ENCODE measurements around the gene CHN2.

Gene CHN2

DNA sequence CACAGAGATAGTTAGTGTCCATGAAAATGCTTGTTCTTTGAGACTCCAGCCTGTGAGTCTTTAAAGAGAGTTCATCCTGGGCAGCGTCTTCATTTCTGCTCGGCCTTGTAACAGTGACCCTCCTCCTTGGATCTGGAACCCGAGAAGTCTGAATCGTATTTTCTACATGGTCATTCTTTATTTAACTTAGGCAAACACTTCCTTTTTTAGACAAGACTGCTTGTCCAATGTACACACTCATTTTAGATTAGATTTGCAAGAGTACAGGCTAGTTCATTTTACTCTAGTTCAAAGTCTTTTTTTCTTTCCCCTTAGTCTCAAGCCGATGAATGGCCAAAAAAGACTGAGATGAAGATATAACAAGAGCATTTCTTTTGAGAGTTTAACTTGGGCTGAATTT is 133.5 kb downstream of the CHN2 start:
- in situ Hi-C loops (cut with HindIII; ENCODE audit: low sequenced_read_pairs) = no loop called here

DNA sequence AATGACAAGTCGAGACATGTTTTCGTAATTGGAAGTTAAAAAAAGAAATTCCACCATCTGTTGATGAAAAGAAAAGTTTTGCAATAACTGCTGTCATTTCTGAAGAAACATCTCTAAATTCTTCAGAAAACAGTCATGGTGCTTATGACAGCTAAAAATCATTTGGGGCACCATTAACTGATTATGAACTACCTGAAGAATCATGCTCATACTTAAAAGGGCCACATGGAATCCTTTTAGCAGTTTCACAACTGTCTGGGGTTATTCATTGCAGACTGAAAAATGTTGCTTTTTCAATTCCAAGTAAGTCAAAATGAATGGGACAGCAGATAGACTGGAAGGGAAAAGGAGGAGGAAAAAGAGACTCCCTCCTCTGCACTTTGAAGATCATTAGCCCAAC is 134.2 kb downstream of the CHN2 start:
- in situ Hi-C loops (cut with HindIII; ENCODE audit: low sequenced_read_pairs) = no loop called here

DNA sequence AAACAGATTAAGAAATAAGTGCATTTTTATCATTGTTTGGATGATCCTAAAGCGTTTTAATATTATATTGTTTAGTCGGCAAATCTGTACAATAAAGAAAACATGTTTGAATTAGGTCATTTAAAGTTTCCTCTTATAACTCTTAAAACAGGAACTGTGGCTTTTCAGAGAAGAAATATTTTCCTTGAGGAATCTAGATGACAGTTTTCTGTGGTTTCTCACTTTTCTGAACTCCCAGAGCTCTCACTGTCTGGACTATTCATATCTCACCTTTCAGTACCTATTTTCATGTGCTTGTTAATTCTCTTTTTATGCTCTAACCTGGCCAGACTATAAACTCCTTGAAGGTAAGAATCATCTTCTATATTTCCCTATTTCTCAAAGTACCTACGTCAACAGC is 135.1 kb downstream of the CHN2 start:
- in situ Hi-C loops (cut with HindIII; ENCODE audit: low sequenced_read_pairs) = no loop called here

DNA sequence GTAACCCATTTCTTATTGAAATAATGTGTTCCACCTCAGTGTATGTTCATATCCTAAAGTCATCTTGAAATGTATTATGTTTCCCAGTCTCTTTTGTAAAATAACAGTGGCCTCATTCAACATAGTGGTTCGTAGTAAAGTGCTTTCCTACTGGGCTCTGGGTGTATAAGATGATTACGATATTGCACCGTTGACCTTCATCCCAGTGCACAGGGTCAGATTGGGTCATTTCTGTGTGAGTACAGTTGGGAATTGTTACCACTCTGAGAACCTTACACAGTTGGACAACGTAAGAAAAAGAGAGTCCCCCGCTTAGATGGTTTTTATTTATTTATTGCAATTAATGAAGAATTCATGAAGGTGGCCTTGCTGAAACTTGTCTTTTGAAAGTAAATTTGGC is 135.6 kb downstream of the CHN2 start:
- in situ Hi-C loops (cut with HindIII; ENCODE audit: low sequenced_read_pairs) = no loop called here

DNA sequence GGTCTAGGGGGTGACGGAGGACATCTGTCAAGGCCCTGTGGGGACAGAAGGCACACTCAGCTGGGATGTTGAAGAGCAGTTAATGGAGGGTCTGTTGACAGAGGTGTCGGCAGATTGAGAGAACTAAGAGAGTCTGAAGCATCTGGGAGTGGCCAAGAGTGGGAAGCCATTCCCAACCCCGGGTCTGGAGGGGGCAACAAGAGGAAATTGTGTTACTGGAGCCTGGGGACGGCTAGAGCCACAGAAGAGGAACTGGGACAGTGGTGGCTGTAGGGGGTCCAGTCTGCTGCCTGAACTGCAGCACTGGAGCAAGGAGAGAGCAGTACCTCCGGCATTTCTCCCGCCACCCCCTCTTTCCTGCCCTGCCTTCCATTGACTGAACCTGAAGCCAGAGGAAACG is 136.6 kb downstream of the CHN2 start:
- in situ Hi-C loops (cut with HindIII; ENCODE audit: low sequenced_read_pairs) = no loop called here

DNA sequence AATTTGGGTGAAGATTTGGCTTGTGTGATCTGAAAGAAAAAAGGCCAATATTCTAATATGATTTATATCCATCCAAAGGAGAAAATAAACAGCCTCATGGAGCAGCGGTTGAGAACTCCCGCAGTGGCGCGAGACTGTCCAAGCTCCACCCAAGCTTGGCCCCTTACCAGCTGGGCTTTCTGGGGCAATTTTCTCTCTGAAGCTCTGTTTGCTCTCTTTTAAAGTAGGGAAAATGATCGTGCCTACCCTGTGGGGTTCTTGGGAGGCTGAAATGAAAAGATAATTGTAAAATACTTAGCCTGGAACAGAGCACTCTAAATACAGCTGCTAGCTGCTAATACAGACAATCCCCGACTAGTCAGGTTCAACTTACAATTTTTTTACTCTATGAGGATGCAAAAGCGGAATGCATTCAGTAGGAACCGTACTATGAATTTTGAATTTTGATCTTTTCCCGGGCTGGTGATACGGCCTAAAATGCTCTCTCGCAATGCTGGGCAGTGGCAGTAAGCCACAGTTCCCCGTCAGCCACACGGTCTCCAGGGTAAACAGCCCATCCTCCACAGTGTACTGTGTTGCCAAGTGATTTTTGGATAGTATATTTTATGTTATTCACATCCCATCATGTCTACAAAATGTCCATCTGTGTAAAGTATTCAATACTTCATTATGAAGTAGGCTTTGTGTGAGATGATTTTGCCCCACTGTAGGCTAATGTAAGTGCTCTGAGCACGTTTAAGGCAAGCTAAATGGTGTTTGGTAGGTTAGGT is 137.7 kb downstream of the CHN2 start:
- in situ Hi-C loops (cut with HindIII; ENCODE audit: low sequenced_read_pairs) = no loop called here

DNA sequence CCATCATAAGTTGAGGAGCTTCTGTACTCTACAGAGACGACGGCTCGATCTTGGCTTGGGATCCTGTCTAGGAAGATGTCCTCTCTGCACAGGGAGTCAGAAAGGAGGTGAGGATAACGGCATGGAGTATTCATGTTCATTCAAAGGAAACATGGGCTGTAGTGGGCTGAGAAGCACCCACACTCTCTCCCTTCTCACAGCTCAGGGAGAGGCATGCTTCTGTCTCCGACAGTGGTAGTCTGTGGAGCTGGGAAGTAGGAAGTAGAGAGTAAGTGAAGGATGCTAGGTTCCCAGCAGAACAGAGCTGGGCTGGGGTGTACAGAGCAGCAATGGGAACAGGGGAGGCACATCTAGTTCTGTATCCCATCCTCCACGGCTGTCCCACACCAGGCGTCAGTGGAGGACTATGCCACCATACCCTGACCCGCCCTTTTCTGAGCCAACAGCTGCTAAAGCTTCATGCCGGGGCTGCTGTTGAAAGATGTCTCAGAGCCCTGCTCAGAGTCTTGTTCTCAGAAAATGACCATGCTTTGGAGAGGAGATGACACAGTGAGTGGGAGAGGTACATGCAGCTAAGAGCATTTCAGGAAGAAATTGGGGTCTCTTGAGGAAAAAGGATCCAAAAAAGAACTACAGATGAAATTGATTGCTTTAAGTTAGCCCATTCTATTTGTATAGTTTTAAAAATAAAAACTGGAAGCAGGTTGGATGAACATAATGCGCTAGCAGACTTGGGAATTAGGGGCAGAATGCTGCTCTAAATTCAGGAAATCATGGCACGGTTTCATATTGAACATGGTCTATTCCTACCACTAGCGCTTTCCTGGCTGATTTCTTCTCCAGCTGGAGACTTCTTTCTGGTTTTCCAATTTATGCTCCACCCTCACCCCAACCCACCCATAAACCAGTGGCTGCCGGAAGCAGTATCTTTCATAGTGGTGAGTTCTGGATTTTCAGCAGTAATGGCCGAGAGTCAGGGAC is 138.6 kb downstream of the CHN2 start:
- in situ Hi-C loops (cut with HindIII; ENCODE audit: low sequenced_read_pairs) = no loop called here

DNA sequence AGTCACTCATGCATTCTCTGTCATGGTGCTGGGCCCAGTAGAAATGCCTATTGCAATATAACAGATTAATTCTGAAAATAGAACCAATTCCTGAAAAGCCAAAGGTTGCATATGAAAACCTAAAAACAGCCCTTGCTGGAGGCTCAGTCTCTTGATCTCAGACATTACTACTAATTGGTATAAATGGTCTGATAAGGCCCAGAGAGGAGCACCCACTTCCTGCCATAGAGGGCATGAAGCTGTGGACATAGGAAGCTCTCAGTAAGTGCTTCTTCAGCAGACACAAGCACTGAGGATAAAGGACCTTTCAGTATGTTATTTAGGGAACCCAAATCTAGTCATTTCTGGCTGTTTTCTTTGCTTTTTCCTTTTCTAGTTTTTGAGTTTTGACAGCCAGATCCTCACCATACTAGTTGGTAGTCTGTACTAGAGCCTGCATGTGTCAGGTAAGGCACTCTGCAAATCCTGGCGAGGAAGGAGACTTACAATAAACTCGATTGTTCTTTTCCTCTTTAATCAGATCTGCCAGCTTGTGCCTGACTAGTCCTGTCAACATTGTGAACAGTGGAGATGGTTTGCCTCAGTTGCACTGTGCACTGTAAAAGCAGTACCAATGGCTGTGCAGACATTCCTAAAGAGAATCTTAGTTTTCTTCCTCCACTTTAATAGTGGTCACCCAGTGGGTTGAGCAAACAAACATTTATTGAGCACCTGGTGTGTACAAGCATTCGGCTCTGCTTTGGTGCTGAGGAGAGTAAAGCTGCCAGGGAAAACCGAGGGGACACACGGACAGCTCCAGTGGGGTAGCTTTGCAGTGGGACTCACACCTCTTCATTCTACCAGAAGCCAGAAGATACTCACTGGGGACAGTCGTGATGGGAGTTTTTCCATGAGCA is 140.9 kb downstream of the CHN2 start:
- in situ Hi-C loops (cut with HindIII; ENCODE audit: low sequenced_read_pairs) = no loop called here

DNA sequence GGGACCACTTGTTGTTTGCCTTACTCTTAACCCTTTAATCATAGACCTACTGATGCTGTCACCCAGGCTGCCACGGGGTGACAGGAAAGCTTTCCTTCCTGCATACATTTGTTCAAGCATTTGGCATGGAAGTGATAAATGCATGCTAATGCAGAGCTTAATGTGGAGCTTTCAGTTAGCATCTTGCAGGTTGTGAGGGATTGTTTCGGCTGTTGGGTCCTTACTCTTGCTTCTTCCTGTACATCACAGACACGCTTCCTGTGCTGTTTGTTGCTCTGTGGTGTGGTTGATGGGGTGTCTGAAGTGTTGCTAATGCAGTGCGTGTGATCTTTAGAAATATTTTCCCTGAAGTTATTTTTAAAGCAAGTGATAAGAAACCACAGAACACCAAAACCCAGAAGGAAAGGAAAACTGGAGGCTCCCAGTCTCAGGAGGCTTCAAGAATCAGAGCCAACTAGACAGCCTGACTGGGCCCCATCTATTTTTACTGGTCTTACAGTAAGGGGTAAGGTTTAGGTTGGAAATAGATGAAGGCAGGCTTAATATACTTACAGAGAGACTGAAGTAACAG is 143.1 kb downstream of the CHN2 start:
- in situ Hi-C loops (cut with HindIII; ENCODE audit: low sequenced_read_pairs) = no loop called here

DNA sequence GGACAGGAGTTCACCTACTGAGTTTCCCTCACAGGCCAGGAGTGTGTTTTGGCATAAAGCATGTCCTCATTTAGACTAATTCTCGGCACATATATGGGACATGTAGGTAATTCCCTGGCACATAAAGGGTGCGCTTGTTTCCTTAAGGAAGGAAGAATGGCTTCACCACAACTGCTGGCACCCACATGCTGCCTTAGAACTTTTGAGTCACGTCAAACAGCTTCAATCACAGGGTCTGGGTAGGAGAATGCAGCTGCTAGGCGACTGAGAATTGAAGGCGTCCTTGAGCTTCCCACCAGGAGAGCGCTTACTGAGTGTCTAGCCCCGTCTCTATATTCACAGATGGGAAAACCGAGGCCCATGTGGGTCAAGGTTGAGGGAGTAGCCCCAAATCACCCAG is 146.1 kb downstream of the CHN2 start:
- in situ Hi-C loops (cut with HindIII; ENCODE audit: low sequenced_read_pairs) = no loop called here

DNA sequence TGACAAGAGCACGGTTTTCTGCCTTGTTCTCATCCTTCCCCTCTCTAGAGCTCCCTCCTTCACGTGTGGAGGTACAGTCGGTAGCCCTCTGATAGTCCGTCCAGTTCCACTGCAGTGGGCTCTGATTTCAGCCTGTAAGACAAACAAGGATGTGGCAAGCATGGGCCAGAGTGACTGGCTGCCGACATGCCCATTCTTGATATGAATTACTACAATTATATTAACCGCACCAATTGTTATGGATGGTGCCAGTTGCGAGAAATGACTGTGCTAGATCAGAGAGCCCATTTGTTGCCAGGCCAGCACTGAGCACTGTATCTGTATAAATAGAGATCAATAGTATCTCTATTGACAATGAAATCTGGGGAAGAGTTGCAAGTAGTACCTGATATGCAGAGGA is 146.6 kb downstream of the CHN2 start:
- in situ Hi-C loops (cut with HindIII; ENCODE audit: low sequenced_read_pairs) = no loop called here

DNA sequence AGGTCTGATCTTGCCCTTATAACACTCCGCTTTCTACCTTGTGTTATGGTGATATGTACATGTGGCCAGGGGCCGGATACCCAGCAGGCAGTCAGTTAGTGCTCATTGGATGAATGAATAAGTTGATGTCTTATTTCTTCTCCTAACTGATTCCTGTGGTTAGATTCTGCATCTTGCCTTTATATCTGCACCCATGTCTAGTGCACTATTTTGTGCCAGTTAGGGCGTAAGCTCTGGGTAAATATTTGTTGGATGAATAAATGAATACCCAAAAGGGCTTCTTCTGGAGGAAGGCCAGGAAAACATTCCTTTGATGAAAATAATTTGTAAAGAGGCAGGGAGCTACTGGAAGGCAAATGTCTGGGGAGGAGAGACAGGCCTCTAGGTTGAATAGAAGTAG is 148.2 kb downstream of the CHN2 start:
- in situ Hi-C loops (cut with HindIII; ENCODE audit: low sequenced_read_pairs) = no loop called here

DNA sequence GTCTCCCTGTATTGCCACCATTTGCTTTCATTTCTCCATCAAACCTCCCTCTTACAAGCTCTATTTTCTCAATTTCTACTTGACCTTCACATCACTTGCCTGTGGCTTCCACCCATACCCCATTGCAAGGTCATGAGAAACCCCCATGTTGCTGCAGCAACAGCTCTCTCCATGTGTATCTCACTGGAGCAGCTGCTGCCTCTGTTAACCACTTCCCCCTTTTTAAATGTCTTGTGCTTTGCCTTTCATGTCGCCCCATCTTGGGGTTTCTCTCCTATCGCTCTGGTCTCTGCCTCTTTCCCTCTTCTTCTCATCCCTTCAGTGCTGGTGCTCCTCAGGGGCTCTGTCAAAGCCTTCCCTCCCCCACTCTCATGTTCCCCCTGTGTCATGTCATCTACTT is 148.8 kb downstream of the CHN2 start:
- in situ Hi-C loops (cut with HindIII; ENCODE audit: low sequenced_read_pairs) = no loop called here

DNA sequence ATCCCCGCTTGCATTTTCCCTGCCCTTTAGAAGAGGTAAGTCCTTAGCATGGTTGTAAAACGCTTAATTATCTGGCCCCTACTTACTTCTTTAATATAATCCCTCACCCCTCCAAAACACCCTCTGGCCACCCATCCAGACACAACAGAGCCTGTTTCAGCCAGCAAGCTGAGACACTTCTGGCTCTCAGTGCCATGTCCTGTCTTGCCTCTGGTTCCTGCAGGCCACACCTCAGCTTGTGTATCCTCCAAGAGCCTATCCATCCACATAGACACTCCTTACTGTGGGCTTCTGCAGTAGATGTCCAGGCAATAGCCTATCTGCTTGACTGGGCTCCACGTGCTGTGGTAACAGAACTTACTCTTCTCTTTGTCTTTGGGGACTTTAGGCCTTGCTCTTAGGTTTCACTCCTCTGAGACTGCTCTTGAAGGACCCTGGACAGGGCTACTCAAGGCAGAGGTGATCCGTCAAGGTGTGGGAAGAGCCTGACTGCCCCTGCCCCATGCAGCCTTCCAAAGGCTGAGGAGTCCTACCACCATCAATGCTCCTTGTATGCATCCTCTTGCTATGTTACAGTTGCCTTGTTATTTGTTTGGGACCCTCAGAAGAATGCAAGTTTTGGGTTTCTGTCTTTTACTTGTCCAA is 149.9 kb downstream of the CHN2 start:
- in situ Hi-C loops (cut with HindIII; ENCODE audit: low sequenced_read_pairs) = no loop called here

DNA sequence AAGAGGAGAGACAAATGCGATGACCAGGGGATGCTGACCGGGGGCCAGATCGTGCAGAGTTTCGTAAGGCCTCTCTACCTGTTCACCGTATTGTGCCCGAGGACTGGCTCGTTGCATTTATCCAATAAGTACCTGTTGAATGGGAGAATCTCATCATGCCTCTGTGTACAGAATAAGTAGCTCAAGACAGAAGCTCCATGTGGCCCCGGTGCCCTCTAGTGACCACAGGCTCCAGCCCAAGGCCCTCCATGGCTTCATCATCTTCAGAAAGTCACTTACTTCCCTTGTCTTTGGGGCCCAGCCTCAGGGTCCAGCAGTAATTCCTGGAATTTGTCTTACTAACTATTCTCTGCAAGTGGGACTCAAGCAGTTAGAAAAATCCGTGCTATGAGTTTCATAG is 151.0 kb downstream of the CHN2 start:
- in situ Hi-C loops (cut with HindIII; ENCODE audit: low sequenced_read_pairs) = no loop called here

DNA sequence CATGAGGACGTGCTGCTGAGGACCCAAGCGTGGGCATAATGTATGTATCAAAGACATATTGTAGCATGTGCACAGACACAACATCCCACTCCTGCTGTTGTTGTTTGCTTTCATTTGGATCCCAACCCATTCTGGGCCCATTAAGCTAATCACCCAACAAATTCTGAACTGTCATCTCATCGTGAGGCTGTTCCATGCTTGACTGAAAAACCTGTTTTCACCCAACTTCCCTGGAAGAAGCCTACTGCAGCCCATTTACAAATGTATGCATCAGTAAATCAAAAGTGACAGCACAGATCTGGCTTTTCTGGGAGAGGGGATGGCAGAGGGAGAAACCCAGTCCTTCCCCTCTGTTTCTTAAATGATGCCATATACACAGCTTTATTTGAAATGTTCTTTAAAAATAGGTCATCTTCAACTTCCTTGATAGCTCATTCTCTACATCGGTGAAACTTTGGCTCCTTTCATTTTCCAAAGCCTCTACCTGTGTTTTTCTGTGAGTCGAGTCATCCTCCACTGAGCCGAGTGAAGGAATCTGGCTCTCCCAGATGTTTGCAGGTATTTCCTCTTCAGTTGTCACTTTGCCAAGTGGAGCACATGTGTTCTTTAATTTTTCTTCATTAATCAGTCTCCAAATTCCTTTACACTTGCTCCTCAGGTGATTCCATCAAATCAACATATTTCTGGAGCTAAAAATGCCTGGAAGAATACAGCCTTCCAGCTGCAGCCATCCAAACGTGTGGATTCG is 151.8 kb downstream of the CHN2 start:
- in situ Hi-C loops (cut with HindIII; ENCODE audit: low sequenced_read_pairs) = no loop called here

DNA sequence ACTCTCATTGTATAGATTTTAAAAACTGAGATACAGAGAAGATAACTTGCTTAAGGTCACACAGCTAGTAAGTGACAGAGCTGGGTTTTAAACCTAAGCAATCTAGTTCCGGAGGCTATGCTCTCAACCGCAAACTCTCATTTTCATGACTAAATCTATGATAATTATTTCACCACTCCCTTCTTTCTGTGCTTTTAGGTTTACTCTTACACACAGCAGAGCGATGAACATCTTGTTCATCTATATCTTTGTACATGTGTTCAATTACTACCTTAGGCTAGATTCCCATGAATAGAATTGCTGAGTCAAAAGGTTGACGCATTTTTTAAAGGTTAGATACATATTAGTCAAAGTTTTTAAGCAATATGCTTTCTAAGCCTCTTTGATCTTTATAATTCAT is 154.8 kb downstream of the CHN2 start:
- in situ Hi-C loops (cut with HindIII; ENCODE audit: low sequenced_read_pairs) = no loop called here

DNA sequence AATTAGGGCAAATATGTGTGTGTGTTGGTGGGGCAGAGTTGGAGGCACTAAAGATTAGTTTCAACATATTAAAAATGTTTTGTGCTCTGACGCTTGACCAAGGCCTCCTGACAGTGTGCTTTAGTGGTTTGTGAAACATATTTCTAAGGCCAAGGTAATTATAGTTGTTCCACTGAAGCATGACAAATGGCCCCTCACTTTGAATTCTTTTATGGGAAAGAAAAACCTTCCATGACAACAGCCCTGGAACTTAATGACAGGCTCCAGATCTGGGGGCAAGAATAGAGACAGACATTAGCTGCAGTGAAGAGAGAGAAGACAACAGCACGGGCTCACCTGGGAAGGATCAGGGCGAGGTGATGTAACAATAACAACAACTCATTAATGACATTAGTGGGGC is 155.8 kb downstream of the CHN2 start:
- in situ Hi-C loops (cut with HindIII; ENCODE audit: low sequenced_read_pairs) = no loop called here

DNA sequence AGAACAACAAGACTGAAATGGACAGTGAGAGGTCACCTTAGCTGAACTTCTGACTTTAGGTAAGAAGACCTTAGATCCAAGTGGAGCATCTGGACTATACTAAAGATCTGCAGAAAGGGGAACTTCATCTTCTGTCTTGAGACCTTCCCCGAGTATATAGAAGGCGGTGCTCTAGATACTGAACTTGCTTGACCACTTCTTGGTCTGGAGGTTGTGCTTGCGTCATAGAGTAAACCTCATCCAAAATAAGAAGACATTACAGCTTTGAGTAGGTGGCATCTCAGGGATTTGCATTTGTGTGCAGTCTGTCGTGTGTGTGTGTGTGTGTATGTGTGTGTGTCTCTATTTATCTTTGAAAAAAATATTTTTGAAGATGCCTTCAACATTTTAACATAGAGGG is 157.5 kb downstream of the CHN2 start:
- in situ Hi-C loops (cut with HindIII; ENCODE audit: low sequenced_read_pairs) = no loop called here

DNA sequence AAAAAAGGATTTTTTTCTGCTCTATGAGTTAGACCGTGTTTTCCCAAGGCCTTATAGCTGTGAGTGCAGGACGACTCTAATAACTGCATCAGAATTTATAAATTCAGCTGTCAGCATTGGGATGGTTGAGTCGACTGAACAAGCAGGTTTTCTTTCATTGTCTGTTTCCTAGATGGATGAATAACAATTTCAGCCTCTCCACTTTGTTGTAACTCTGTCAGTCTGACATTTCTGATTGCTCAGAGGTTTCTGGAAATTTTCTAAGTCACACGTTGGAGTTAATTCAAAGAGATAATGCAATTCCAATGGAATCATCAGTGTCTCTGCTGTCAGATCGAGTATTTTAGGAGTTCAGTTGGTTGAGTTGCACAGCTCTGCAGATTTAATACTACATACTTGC is 159.2 kb downstream of the CHN2 start:
- in situ Hi-C loops (cut with HindIII; ENCODE audit: low sequenced_read_pairs) = no loop called here
